Ishikawa (cell line): ENCODE results near the gene USP6NL.

ENCODE experiments used
- CEBPB ChIP-seq: IDR thresholded peaks from 2 replicates; pipeline ENCODE4 v1.6.1; 2012
- EGR1 ChIP-seq: IDR thresholded peaks from 2 replicates; pipeline ENCODE4 v1.6.1; 2012
- EP300 ChIP-seq: IDR thresholded peaks from 2 replicates; pipeline ENCODE4 v1.6.1; 2012; ENCODE audit warnings: borderline replicate concordance
- NFIC ChIP-seq: IDR thresholded peaks from 2 replicates; pipeline ENCODE4 v1.6.1; 2012
- RAD21 ChIP-seq: IDR thresholded peaks from 2 replicates; pipeline ENCODE4 v1.6.1; 2012; ENCODE audit warnings: low read depth
- REST ChIP-seq: IDR thresholded peaks from 2 replicates; pipeline ENCODE4 v1.6.1; 2012; ENCODE audit warnings: low read depth, mild to moderate bottlenecking
- TAF1 ChIP-seq: IDR thresholded peaks from 2 replicates; pipeline ENCODE4 v1.6.1; 2012; ENCODE audit warnings: low read depth, mild to moderate bottlenecking
- TEAD4 ChIP-seq: IDR thresholded peaks from 2 replicates; pipeline ENCODE4 v1.6.1; 2012
- ZBTB7A ChIP-seq: IDR thresholded peaks from 2 replicates; pipeline ENCODE4 v1.6.1; 2012; ENCODE audit warnings: low read depth

- TF ChIP-seq EP300 (peak; percentile 88), RAD21 (no peak), ZBTB7A (no peak), TAF1 (no peak), TEAD4 (peak; percentile 89), NFIC (peak; percentile 72), REST (no peak), CEBPB (no peak; the same call in 1 of the 2 replicates), EGR1 (no peak)
Observed at GRCh38 chr10:11636697-11637303, 25.4 kb upstream of the USP6NL start.
